ENCODE measurements around the gene CNOT3.
"Not testable (repeated sequence)": the region's sequence is repeated elsewhere in the genome, so short reads cannot be mapped to it uniquely, and the experiment has no call there.

GRCh38 chr19:54194463-54194862 lies 56.9 kb downstream of the CNOT3 start:
- not testable (repeated sequence) for TF ChIP-seq ZNF70 (CRISPR knock-in tag; IDR thresholded peaks at IDR 0.05); OSR1 (CRISPR knock-in tag; IDR thresholded peaks at IDR 0.05); ZNF565 (CRISPR knock-in tag; conservative IDR thresholded peaks at IDR 0.05; ENCODE audit: low read depth); ARNTL (CRISPR knock-in tag; IDR thresholded peaks at IDR 0.05; ENCODE audit: borderline replicate concordance, low read depth); GLIS3 (CRISPR knock-in tag; IDR thresholded peaks at IDR 0.05); ISL1 (CRISPR knock-in tag; IDR thresholded peaks at IDR 0.05); POU6F1 (CRISPR knock-in tag; IDR thresholded peaks at IDR 0.05; ENCODE audit: borderline replicate concordance, low read depth); ZFP30 (CRISPR knock-in tag; IDR thresholded peaks at IDR 0.05)

Data from SK-N-SH treated with all-trans-retinoic acid at 6 μM for 48 hours (cell line).